CD4-positive, CD25-positive, alpha-beta regulatory T cell (primary cell): ENCODE results near the gene OPCML. TPM values are rescaled to one million over a fixed set of nuclear protein-coding genes. Genes with fewer than 3 reads are reported as not detected.

ENCODE experiments used
- ATAC-seq, 2 donors: fragments of 150-1000 bp; cut with Tn5 transposase; one replicate each; pipeline ENCODE4 v1.10.0; 2021; ENCODE audit warnings: low read depth in 2 of 2, moderate number of reproducible peaks in 2 of 2, moderate library complexity in 1 of 2
- DNase-seq, 3 donors: peaks; one replicate each; pipeline versions ENCODE4 v3.0.0 to v3.0.0-alpha.2; 2012 to 2022; ENCODE audit warnings: mixed read lengths in 1 of 3
- H3K27ac ChIP-seq: one replicate; pipeline ENCODE4 v1.7.0; 2013; ENCODE audit warnings: mild to moderate bottlenecking, low read length; ENCODE audit not compliant: insufficient read depth, poor library complexity, severe bottlenecking
- H3K27me3 ChIP-seq: one replicate; pipeline ENCODE4 v1.7.0; 2013; ENCODE audit warnings: low read length; ENCODE audit not compliant: control insufficient read depth, insufficient read depth
- H3K36me3 ChIP-seq: one replicate; pipeline ENCODE4 v1.7.0; 2013; ENCODE audit warnings: mild to moderate bottlenecking, low read length, moderate library complexity; ENCODE audit not compliant: control insufficient read depth, insufficient read depth
- H3K4me1 ChIP-seq: 2 replicates; pipeline ENCODE4 v1.7.0; 2013; ENCODE audit warnings: mild to moderate bottlenecking, low read length; ENCODE audit not compliant: insufficient read depth, control insufficient read depth, poor library complexity, severe bottlenecking
- H3K4me3 ChIP-seq: one replicate; pipeline ENCODE4 v1.7.0; 2013; ENCODE audit warnings: low read depth, mild to moderate bottlenecking, low read length, moderate library complexity
- H3K9me3 ChIP-seq, 2 experiments: 1 replicate in 1 of 2; 2 replicates in 1 of 2; pipeline ENCODE4 v1.7.0; 2013; ENCODE audit warnings: low read length in 2 of 2, mild to moderate bottlenecking in 1 of 2, moderate library complexity in 1 of 2; ENCODE audit not compliant: control insufficient read depth in 2 of 2
- H3K27ac Mint-ChIP-seq, 3 donors: one replicate each; pipeline ENCODE4 v1.8.0; 2020 to 2022; ENCODE audit warnings: mild to moderate bottlenecking in 3 of 3, mixed read lengths in 3 of 3, moderate library complexity in 2 of 3
- H3K27me3 Mint-ChIP-seq: one replicate; pipeline ENCODE4 v1.8.0; 2022; ENCODE audit warnings: mild to moderate bottlenecking, mixed read lengths
- H3K36me3 Mint-ChIP-seq: one replicate; pipeline ENCODE4 v1.8.0; 2020; ENCODE audit warnings: mixed read lengths
- H3K4me1 Mint-ChIP-seq, 4 donors: one replicate each; pipeline ENCODE4 v1.8.0; 2020 to 2022; ENCODE audit warnings: mixed read lengths in 4 of 4, mild to moderate bottlenecking in 1 of 4
- H3K4me3 Mint-ChIP-seq, 4 donors: one replicate each; pipeline ENCODE4 v1.8.0; 2020 to 2022; ENCODE audit warnings: mild to moderate bottlenecking in 4 of 4, mixed read lengths in 4 of 4, moderate library complexity in 3 of 4
- H3K9me3 Mint-ChIP-seq, 7 donors: one replicate each; pipeline ENCODE4 v1.8.0; 2020 to 2022; ENCODE audit warnings: mixed read lengths in 7 of 7, mild to moderate bottlenecking in 3 of 7, moderate library complexity in 2 of 7
- polyA plus RNA-seq, 4 donors: library from polyadenylated mRNA; unstranded; fragments of 300-500 nt; fragmentation: Illumina TruSeq; gene quantifications; one replicate each; pipeline ENCODE4 v1.2.3, GENCODE V29; 2021
- total RNA-seq: library from RNA; stranded (reverse); gene quantifications from one replicate; pipeline ENCODE4 v1.2.3, GENCODE V29; 2022

OPCML gene
- total and polyA plus RNA-seq, 5 donors from 2014 or later, result not detected

DNA sequence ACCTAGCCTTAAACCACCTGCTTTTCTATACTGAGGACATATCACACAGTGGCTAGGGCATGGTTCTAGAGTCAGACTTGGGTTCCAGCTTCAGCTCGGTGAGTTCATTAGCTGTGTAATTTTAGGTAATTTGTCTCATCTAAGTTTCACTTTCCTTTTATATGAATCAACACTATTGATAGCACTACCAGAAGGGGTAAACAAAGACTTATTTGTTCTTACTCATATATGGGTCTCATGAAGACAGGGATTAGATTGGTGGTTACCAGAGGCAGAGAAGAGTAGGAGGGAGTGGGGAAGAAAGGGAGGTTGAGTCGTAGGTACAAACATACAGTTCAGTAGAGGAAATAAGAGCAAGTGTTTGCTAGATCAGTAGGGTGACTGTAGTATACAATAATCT is 924.7 kb downstream of the OPCML start:
- no peaks in the 10 kb centered on the region for H3K4me1 ChIP-seq
- peak overlapping the region in 1 of 3 donors; percentile 2 for H3K27ac Mint-ChIP-seq
- no peaks in the 10 kb centered on the region for H3K9me3 ChIP-seq
- no peak overlapping the region for H3K4me3 Mint-ChIP-seq
- no peaks in the 10 kb centered on the region for H3K36me3 Mint-ChIP-seq
- DNase-seq (no peak), ATAC-seq (no peak)
- H3K9me3 Mint-ChIP-seq, result peaks cover 0 to 5% (median 0%) of the 10 kb centered on the region in 7 donors
- H3K27me3 Mint-ChIP-seq, result no peaks in the 10 kb centered on the region
- H3K27ac ChIP-seq, result no peak overlapping the region
- no peaks in the 10 kb centered on the region for H3K36me3 ChIP-seq
- H3K4me3 ChIP-seq, result no peak overlapping the region
- H3K4me1 Mint-ChIP-seq, result no peaks in the 10 kb centered on the region
- no peaks in the 10 kb centered on the region for H3K27me3 ChIP-seq

DNA sequence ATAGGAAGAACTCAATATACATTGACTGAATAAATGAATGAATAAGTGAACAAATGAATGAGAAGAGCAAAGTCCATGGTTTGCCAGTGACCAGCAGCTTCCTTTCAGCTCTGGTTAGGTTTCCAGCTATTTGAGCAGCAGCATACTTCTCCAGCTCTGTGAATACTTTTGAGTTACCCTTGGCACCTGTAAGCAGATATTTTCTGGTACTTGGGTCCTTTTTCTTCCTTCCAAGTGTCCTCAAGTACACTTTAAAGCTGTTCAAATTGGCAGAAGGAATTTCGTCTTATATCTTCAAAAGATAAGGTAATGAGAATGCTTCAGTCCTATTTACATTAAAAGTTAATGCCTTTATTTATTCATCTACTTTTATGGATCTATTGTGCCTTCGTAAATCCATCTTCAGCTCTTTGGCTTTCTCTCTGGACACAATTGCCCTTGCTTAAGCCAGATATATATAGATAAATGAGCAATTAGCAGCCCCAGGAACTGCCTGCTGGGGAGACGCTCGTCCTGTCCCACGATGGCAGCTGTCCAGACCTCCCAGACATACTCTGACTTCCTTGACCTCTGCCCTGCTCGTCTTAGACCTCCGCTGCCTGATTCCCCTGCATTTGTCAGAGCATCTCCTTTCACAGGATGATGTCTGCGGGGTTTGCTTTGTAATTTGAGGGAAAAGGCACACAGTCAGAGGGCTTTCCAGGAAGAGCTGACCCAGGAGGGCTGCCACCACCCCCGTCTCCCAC is 926.3 kb downstream of the OPCML start:
- no peak overlapping the region for H3K27ac ChIP-seq
- no peaks in the 10 kb centered on the region for H3K4me1 ChIP-seq
- H3K27me3 ChIP-seq, result no peaks in the 10 kb centered on the region
- DNase-seq (no peak), ATAC-seq (no peak)
- Mint-ChIP-seq H3K4me1 (no peaks in the 10 kb centered on the region), H3K27ac (no peak overlapping the region), H3K36me3 (no peaks in the 10 kb centered on the region), H3K9me3 (peaks cover 0 to 5% (median 0%) of the 10 kb centered on the region in 7 donors), H3K4me3 (no peak overlapping the region), H3K27me3 (no peaks in the 10 kb centered on the region)
- H3K4me3 ChIP-seq, result no peak overlapping the region
- H3K9me3 ChIP-seq, result no peaks in the 10 kb centered on the region
- no peaks in the 10 kb centered on the region for H3K36me3 ChIP-seq

DNA sequence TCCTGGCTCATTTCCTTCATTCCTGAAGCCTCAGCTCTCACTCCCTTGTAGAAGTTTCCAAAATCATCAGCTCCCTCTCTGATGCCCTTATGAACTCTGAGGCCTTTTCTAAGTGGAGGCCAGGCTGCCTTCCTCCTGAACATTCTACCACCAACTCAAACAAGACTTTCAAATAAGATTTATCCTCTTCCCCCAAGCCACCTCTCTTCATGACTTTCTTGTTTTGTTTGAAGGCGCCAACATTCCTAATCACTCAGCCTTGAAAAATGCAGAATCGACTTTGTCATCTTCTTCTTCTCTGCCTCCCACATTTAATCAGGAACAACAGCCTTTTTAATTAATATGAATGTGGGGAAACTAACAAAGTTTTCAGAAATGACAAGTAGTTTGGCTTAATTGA is 927.9 kb downstream of the OPCML start:
- H3K36me3 ChIP-seq, result no peaks in the 10 kb centered on the region
- no peak overlapping the region for H3K27ac ChIP-seq
- no peaks in the 10 kb centered on the region for H3K9me3 ChIP-seq
- no peaks in the 10 kb centered on the region for H3K27me3 ChIP-seq
- no peak overlapping the region for H3K4me3 ChIP-seq
- no peaks in the 10 kb centered on the region for H3K36me3 Mint-ChIP-seq
- ATAC-seq (no peak), DNase-seq (no peak)
- H3K27me3 Mint-ChIP-seq, result no peaks in the 10 kb centered on the region
- no peak overlapping the region for H3K4me3 Mint-ChIP-seq
- no peaks in the 10 kb centered on the region for H3K4me1 ChIP-seq
- no peak overlapping the region for H3K27ac Mint-ChIP-seq
- H3K9me3 Mint-ChIP-seq, result peaks cover 0 to 5% (median 0%) of the 10 kb centered on the region in 7 donors
- H3K4me1 Mint-ChIP-seq, result no peaks in the 10 kb centered on the region

DNA sequence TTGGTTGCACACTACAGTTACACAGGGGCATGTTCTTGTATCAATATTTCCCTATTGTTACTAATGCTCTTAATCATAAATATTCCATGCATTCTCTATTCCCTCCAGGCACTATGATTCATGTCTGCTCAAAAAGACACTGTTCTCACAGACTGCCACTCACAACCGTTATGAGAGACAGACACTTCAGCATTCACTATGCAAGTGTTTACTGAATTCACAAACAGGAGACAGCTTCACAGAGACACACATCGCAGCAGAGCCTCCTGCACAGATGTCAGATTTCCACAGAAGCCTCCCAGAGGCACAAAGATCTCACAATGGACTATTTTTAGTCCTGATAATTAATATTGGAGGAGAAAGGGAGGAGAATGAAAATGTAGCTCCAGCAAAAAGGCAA is 930.4 kb downstream of the OPCML start:
- H3K36me3 ChIP-seq, result no peaks in the 10 kb centered on the region
- Mint-ChIP-seq H3K4me1 (no peaks in the 10 kb centered on the region), H3K27ac (no peak overlapping the region), H3K9me3 (peaks cover 0 to 7% (median 0%) of the 10 kb centered on the region in 7 donors), H3K36me3 (no peaks in the 10 kb centered on the region), H3K4me3 (no peak overlapping the region), H3K27me3 (no peaks in the 10 kb centered on the region)
- no peak for DNase-seq
- no peaks in the 10 kb centered on the region for H3K4me1 ChIP-seq
- H3K27me3 ChIP-seq, result no peaks in the 10 kb centered on the region
- no peak overlapping the region for H3K4me3 ChIP-seq
- H3K9me3 ChIP-seq, result no peaks in the 10 kb centered on the region
- no peak for ATAC-seq
- no peak overlapping the region for H3K27ac ChIP-seq

DNA sequence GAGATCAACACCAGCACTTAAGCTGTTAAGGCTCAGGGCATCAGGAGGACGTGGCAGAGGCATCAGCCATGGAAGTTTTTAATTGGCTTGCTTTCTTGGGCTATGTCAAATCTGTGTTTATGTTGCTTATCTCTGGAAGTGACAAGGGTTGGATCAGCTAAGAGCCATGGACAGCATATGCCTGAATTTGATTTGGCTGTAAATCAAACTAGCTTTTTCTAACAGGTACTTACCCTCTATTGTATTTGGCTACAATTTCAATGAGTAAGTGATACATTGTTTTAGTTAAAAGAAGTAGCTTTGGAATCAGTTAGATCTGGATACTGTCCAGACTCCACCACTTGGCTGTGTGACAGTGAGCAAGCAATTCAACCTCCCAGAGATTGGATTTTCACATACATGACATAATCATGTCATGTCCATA is 936.6 kb downstream of the OPCML start:
- H3K27ac Mint-ChIP-seq, result no peak overlapping the region
- Histone ChIP-seq H3K27me3 (no peaks in the 10 kb centered on the region), H3K4me1 (no peaks in the 10 kb centered on the region), H3K27ac (no peak overlapping the region), H3K9me3 (no peaks in the 10 kb centered on the region), H3K36me3 (no peaks in the 10 kb centered on the region), H3K4me3 (no peak overlapping the region)
- peaks cover 0 to 7% (median 2%) of the 10 kb centered on the region in 7 donors for H3K9me3 Mint-ChIP-seq
- H3K27me3 Mint-ChIP-seq, result no peaks in the 10 kb centered on the region
- ATAC-seq (no peak), DNase-seq (no peak)
- H3K4me3 Mint-ChIP-seq, result no peak overlapping the region
- no peaks in the 10 kb centered on the region for H3K4me1 Mint-ChIP-seq
- H3K36me3 Mint-ChIP-seq, result no peaks in the 10 kb centered on the region

DNA sequence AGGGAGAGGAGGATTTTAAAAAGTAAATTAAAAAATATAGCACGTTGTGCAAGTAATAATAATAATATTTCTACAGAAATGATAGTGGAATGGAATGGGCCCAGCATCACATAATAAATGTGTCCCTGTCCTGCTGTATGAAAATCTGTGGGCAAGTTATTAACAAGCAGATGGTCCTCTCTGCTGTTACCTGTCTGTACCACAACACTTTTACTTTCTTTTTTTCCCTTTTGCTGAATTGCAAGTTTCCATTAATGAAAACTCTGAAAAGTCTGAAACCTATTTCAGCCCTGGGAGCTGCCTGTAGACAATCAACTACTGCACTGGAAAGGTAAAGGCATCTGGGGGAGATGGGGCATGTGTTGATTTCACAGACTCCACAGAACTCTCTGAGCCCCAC is 937.1 kb downstream of the OPCML start:
- H3K4me1 Mint-ChIP-seq, result no peaks in the 10 kb centered on the region
- no peaks in the 10 kb centered on the region for H3K27me3 ChIP-seq
- no peaks in the 10 kb centered on the region for H3K36me3 Mint-ChIP-seq
- no peak for ATAC-seq
- H3K9me3 Mint-ChIP-seq, result peaks cover 0 to 7% (median 2%) of the 10 kb centered on the region in 7 donors
- no peaks in the 10 kb centered on the region for H3K9me3 ChIP-seq
- H3K27me3 Mint-ChIP-seq, result no peaks in the 10 kb centered on the region
- H3K4me3 ChIP-seq, result no peak overlapping the region
- no peaks in the 10 kb centered on the region for H3K4me1 ChIP-seq
- H3K4me3 Mint-ChIP-seq, result no peak overlapping the region
- no peak overlapping the region for H3K27ac ChIP-seq
- no peaks in the 10 kb centered on the region for H3K36me3 ChIP-seq
- H3K27ac Mint-ChIP-seq, result no peak overlapping the region
- no peak for DNase-seq

GRCh38 chr11:132590986-132591385 is 941.3 kb downstream of the OPCML start:
- H3K9me3 Mint-ChIP-seq, result peaks cover 0 to 10% (median 2%) of the 10 kb centered on the region in 7 donors
- peak overlapping the region in 1 of 4 donors; percentile 23 for H3K4me3 Mint-ChIP-seq
- DNase-seq (no peak), ATAC-seq (no peak)
- no peak overlapping the region for H3K27ac Mint-ChIP-seq
- no peak overlapping the region for H3K27ac ChIP-seq
- no peaks in the 10 kb centered on the region for H3K9me3 ChIP-seq
- H3K27me3 ChIP-seq, result no peaks in the 10 kb centered on the region
- no peak overlapping the region for H3K4me3 ChIP-seq
- H3K4me1 Mint-ChIP-seq, result no peaks in the 10 kb centered on the region
- H3K36me3 Mint-ChIP-seq, result no peaks in the 10 kb centered on the region
- H3K27me3 Mint-ChIP-seq, result no peaks in the 10 kb centered on the region
- H3K4me1 ChIP-seq, result no peaks in the 10 kb centered on the region
- H3K36me3 ChIP-seq, result no peaks in the 10 kb centered on the region

- no peaks in the 10 kb centered on the region for H3K27me3 Mint-ChIP-seq
- no peak overlapping the region for H3K4me3 ChIP-seq
- DNase-seq (no peak), ATAC-seq (no peak)
- no peaks in the 10 kb centered on the region for H3K9me3 ChIP-seq
- no peak overlapping the region for H3K4me3 Mint-ChIP-seq
- no peaks in the 10 kb centered on the region for H3K27me3 ChIP-seq
- peaks cover 0 to 10% (median 2%) of the 10 kb centered on the region in 7 donors for H3K9me3 Mint-ChIP-seq
- H3K27ac ChIP-seq, result no peak overlapping the region
- H3K36me3 Mint-ChIP-seq, result no peaks in the 10 kb centered on the region
- H3K27ac Mint-ChIP-seq, result no peak overlapping the region
- H3K36me3 ChIP-seq, result no peaks in the 10 kb centered on the region
- H3K4me1 Mint-ChIP-seq, result no peaks in the 10 kb centered on the region
- no peaks in the 10 kb centered on the region for H3K4me1 ChIP-seq
Observed at GRCh38 chr11:132590554-132590953, 941.7 kb downstream of the OPCML start.
